Retinal pigment epithelial cell (primary cell): ENCODE data around the gene ZNF775.
"Not testable (repeated sequence)": the region's sequence is repeated elsewhere in the genome, so short reads cannot be mapped to it uniquely, and the experiment has no call there.

Experiments
- DNase-seq: peaks from one replicate; pipeline ENCODE4 v3.0.0-alpha.2; 2010; ENCODE audit warnings: low read depth
- H3K4me3 ChIP-seq: 2 replicates; pipeline ENCODE4 v1.5.1; 2011; ENCODE audit warnings: mild to moderate bottlenecking, low read length, control low read depth, moderate library complexity
- TF ChIP-seq, protein P1 (sequence below): conservative IDR thresholded peaks from 2 replicates; pipeline ENCODE4 v1.5.1; 2011; ENCODE audit warnings: low read depth, low read length, control low read depth, inconsistent platforms

ZNF775 gene

GRCh38 chr7:150383710-150384397 lies 4.7 kb downstream of the ZNF775 start:
- peak; percentile 81 for DNase-seq

DNA sequence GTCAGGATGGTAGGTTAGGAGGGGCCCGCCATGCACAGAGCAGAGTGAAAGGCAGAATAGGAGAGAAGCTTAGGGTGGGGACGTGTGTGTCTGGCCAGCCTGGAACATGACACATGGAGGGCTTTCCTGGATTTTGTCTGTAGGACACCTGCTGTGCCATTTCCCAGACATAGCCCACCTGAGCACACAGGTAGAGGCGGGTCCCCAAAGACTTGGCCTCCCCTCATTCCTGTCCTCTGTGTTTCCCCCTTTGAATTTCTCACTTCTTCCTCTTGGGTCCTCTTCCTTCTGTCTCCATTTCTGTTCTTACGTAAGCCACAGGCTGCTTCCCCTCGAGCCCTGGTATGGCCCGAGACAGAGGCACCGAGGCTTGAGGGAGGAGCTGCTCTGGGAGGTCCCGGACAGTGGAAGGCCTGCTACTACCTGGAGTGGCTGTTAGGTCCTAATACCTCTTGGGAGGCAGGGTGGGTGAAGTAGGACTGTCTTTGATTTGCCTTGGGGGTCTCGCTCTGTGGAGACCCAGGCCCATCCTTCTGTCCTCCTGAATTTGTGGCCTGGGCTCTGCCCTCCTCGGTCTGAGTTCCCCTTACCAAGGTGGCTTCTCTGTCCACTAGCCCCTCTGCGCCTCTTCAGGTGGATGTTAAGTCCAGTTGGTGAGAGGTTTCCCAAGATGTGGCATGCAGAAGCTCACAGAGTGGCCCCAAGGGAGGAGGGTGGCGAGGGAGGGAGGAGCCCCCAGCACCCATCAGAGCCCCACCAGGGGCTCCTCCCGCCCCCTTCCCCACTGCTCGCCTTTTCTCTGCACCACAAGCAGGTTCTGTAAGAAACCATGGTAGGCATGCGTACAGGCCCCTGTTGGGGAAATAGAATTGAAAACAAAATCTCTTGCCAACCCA lies 5.5 kb downstream of the ZNF775 start:
- TF ChIP-seq, protein P1, sequence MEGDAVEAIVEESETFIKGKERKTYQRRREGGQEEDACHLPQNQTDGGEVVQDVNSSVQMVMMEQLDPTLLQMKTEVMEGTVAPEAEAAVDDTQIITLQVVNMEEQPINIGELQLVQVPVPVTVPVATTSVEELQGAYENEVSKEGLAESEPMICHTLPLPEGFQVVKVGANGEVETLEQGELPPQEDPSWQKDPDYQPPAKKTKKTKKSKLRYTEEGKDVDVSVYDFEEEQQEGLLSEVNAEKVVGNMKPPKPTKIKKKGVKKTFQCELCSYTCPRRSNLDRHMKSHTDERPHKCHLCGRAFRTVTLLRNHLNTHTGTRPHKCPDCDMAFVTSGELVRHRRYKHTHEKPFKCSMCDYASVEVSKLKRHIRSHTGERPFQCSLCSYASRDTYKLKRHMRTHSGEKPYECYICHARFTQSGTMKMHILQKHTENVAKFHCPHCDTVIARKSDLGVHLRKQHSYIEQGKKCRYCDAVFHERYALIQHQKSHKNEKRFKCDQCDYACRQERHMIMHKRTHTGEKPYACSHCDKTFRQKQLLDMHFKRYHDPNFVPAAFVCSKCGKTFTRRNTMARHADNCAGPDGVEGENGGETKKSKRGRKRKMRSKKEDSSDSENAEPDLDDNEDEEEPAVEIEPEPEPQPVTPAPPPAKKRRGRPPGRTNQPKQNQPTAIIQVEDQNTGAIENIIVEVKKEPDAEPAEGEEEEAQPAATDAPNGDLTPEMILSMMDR, result no peak
- H3K4me3 ChIP-seq, result no peak overlapping the region
- no peak for DNase-seq

More at GRCh38 chr7:150383710-150384397, 4.7 kb downstream of the ZNF775 start:
- H3K4me3 ChIP-seq, result no peak overlapping the region
- TF ChIP-seq, protein P1, result no peak

- H3K4me3 ChIP-seq, result no peak overlapping the region
- no peak for DNase-seq
These were observed 6.2 kb downstream of the ZNF775 start for GRCh38 chr7:150385302-150385723.

GRCh38 chr7:150385884-150386283 lies 6.8 kb downstream of the ZNF775 start:
- not testable (repeated sequence) for H3K4me3 ChIP-seq, DNase-seq

More at GRCh38 chr7:150385302-150385723, 6.2 kb downstream of the ZNF775 start:
- TF ChIP-seq, protein P1, result no peak

GRCh38 chr7:150388306-150388705 lies 9.2 kb downstream of the ZNF775 start:
- TF ChIP-seq, protein P1, result no peak
- H3K4me3 ChIP-seq, result no peak overlapping the region
- no peak for DNase-seq

DNA sequence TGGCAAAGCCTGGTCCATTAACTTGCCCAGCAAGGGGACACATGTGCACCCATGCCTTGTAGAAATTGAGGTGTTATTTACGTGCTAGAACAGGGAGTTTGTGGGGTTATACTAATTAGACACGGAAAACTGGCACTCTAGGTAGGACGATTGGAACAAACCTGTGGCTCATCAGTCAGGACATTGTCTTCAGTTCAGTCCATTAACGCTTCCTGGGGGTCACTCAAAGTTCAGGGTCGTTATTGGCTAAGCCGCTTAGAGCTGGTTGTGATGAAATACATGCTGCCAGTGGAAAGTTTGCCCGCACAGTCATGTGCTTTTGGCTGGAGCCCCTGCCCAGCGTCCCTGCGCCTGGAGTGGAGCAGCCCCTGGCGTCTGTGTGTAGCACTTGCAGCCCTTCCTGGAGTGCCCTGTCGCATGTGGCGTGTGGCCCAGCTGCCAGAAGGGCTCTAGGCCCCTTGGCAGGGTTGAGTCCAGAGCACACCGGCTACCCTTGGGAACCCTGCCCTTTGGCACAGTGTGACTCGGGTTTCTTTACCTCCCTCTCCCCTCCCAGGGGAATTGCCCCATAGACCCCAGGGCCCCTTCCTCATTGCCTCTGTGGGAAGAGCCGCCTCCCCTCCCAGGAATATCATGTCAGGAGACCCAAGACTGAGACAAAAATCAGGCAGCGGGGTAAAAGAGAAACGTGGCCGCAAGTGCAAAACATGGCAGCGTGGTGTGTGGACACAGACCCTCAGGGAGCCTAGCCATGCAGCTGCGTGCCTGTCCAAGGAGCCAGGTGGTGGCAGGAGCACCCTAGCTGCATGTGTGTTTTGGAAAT lies 9.8 kb downstream of the ZNF775 start:
- H3K4me3 ChIP-seq, result no peak overlapping the region
- DNase-seq, result peak; percentile 96
- TF ChIP-seq, protein P1, result peak; percentile 99

DNA sequence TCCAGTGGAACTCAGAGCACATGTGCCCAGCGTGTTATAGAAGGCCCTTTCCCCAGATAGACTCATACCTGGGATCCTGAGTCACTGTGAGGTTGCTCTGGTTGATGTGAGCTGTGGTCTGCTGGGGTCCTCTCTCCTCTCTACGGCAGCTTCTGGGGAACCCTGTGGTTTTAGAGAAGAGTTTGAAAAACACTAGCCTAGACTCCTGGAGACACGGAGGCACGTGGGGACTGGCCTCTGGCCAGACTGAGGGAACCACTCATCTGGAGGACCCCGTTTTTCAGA lies 10.3 kb downstream of the ZNF775 start:
- TF ChIP-seq, protein P1, result no peak
- no peak overlapping the region for H3K4me3 ChIP-seq
- no peak for DNase-seq
